Occipital lobe (tissue), 2 donors: Measurements from ENCODE around the gene NLGN2. TPM values are rescaled to one million over a fixed set of nuclear protein-coding genes. Genes with fewer than 3 reads are reported as not detected.

Source experiments
- DNase-seq: peaks from one replicate; lab custom pipeline; 2025; lab: John Stamatoyannopoulos, UW
- total RNA-seq: library from RNA; depleted of rRNA; stranded (reverse); fragments of >200 nt; gene quantifications from one replicate; pipeline ENCODE4 v1.2.3, GENCODE V29; 2014

NLGN2 gene
- total RNA-seq, 1 donor from 2014 or later, result 9.2 TPM

DNA sequence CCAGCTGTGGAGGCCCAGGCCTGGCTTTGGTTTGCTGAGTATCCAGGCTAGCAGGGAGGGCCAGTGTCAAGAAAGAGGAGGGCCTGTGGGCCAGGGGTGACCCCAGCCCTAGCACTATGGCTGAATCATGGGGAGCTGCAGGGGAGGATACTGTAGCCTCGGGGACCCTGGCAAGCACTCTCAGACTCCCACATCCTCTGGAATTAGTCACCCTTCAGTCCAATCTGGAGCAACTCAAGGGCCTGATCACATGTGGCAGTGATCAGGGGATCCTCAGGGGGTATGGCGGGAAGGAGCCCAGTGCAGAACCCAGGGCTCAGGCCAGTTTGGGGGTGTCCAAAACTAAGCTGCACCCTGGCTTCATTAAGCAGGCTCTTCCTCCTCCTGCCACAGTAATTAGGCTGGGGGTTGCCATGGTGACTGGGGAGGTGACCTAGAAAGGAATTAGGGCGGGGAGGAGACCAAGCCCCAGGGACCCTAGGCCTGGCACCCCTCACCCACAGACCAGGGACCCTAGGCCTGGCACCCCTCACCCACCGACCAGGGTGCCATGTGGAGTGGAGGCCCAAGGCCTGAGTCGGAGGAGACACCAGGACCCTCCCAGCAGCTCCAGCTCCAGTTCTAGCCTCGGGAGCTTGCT, 5.8 kb downstream of the NLGN2 start:
- no peak for DNase-seq

DNA sequence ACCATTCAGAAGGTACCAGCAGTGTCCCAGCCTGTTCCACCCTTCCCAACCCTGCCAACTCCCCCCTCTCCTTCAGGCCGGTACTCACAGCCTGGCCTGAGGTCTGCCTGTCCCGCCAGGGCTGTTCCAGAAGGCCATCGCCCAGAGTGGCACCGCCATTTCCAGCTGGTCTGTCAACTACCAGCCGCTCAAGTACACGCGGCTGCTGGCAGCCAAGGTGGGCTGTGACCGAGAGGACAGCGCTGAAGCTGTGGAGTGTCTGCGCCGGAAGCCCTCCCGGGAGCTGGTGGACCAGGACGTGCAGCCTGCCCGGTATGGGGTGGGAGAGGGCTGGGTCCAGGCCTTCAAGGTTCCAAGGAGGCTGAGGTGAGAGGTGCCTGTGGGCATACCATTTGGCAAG, 7.2 kb downstream of the NLGN2 start:
- no peak for DNase-seq

DNA sequence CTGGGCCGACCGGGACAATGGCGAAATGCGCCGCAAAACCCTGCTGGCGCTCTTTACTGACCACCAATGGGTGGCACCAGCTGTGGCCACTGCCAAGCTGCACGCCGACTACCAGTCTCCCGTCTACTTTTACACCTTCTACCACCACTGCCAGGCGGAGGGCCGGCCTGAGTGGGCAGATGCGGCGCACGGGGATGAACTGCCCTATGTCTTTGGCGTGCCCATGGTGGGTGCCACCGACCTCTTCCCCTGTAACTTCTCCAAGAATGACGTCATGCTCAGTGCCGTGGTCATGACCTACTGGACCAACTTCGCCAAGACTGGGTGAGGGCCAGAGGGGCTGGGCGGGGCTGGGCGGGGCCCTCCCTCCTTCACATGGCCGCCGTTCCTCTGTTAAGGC, 8.1 kb downstream of the NLGN2 start:
- no peak for DNase-seq

DNA sequence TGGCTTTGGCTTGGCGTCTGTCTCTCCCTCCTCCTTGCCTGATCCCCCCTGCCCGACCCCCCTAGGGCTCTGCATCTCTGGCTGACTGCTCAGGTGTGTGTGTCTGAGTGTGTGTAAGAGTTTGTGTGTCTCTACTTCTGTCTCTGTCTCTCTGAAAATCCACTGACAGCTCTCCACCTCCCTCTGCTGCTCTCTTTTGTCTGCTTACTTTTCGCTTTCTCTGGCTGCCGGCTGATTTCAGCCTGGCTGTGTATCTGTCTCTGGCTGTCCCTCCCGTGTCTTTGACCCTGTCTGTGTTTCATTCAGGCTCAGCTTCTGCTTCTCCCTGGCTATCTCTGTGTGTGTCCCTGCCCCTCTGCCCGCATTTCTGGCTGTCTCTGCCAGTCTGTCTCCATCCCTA, 8.7 kb downstream of the NLGN2 start:
- DNase-seq, result no peak

DNA sequence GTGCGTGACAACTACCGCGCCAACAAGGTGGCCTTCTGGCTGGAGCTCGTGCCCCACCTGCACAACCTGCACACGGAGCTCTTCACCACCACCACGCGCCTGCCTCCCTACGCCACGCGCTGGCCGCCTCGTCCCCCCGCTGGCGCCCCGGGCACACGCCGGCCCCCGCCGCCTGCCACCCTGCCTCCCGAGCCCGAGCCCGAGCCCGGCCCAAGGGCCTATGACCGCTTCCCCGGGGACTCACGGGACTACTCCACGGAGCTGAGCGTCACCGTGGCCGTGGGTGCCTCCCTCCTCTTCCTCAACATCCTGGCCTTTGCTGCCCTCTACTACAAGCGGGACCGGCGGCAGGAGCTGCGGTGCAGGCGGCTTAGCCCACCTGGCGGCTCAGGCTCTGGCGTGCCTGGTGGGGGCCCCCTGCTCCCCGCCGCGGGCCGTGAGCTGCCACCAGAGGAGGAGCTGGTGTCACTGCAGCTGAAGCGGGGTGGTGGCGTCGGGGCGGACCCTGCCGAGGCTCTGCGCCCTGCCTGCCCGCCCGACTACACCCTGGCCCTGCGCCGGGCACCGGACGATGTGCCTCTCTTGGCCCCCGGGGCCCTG, 9.5 kb downstream of the NLGN2 start:
- no peak for DNase-seq

DNA sequence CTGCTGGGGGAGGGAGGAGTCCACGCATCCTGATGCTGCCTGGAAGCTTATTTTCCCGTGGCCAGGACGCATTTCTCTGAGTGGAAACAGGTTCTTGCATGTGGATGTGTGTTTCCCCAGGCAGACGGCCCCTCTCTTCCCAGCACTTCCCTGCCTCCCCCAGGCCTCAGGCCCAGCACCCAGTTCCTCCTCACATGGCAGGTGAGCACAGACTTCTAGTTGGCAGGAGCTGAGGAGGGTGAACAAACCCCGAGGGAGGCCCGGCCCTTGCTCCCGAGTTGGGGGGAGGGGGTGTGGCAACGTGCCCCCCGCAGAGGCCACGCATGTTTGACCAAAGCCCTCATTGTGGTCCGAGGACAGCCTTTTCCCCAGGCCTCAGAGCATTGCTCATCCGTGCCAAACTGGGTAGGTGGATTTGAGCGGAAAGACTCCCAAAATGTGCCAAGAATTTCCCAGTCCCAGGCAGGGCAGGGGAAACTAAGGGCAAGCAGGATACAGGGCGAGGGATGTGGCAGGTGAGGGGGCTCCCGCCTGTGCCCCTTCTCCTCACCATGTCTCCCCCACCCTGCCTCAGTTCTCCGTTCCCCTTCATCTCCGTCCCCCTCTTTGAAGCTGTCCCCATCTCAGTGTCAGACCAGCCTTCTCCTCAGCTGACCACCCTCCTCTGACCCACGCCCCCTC, 11.0 kb downstream of the NLGN2 start:
- no peak for DNase-seq

DNA sequence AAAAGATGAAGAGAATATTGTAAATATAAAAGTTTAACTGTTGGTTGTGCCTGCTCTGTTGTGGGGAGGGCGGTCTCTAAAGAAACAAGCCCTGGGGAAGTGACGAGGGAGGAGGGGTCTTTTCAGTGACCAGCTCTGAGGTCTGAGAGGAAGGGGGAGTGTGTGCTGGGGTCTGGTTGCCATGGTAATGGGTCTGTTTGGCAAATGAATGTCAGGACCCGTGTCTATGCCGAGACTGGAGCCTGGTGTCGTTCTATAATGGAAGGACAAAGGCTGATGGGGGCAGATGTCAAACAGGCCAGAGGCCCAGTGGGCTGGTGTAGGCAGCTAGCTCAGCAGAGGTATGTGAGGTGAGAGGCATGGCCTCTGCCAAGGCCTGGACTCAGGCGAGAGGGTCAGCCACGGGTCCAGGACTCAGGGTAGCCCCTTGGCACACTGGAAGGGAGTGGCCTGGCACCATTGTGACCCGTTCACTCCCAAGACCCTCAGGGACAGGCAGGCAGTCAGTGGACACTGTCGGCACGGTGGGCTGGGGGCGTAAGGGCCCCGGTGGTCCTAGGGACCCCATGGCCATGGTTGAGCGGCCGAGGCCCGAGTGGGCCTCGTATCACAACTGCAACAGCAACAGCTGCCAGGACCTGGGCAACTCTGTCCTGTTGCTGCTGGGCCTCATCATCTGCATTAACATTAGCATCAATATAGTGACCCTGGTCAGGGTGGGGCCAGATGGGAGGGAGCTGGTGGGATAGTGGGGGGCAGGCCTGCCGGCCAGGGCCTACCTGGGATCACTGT, 12.4 kb downstream of the NLGN2 start, which contains the start of gene SPEM1:
TSS of gene SPEM1 (plus strand) at position 506 of the 792 bp plus-strand sequence. CDS start at position 567, 61 bp downstream.
- DNase-seq, result no peak

DNA sequence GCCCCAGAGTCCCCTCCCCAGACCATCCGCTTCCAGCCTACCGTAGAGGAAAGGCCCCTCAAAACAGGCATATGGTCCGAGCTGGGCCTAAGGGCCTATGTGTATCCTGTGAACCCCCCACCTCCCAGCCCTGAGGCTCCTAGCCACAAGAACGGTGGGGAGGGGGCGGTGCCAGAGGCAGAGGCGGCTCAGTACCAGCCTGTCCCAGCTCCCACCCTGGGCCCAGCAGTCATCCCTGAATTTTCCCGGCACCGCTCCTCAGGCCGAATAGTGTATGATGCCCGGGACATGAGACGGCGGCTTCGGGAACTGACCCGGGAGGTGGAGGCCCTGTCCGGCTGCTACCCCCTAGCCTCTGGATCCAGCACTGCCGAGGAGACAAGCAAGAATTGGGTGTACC, 13.5 kb downstream of the NLGN2 start:
- no peak for DNase-seq

DNA sequence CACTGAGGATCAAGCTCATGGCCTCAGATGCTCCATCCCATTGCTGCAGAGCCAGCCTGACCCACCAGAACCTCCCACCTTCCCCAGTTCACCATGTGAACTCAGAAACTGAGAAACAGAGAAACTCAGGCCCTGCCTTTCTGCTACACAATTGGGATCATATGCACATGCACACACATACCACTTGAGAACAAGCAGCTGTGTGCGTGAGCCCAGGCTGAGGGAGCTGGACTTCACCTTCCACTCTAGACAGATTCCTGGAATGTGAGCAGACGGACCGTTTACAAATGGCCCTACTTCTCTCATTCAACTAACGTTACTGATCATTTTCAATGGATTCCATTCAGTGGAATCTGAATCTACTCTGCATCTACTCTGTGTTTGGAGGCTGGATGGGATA, 16.0 kb downstream of the NLGN2 start:
- no peak for DNase-seq

DNA sequence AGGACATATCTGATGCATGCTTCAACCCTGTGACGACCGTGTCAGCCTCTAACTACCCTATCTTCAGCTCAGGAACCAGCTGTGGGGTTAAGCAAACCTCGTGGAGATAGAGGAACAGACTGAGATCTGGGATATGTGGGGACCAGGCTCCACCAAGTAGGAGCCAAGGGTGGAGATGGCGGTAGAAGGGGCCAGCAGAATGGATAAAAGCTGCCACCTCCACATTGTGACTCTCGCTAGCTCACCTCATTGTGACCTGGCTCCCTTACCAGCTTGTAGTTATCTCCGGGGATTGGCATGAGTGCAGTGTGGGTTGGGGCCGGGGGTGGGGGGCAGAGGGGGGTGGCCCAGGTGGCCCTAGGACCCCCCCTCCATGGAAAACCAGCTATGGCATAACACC, 17.7 kb downstream of the NLGN2 start, which contains the start of gene SPEM2:
TSS of gene SPEM2 (plus strand) at position 301 of the 400 bp plus-strand sequence. CDS start at position 374, 73 bp downstream.
- DNase-seq, result no peak

DNA sequence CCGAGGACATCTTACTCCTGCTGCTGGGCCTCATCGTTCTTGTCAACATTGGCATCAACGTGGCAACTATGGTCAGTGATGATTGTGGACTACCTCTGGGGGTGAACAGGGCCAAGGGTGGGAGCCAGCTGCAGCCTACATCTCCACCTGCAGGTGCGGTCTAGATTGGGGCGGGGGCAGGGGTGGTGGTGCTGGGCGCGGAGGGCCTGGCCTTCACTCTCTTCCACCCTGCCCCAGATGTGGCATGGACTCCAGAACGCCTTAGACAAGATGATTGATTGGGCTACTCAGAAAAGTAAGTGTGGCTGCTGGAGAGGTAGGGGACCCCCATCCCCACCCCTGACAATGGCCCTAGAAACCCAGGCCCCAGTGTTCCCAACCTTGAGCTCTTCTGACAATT, 18.1 kb downstream of the NLGN2 start:
- DNase-seq, result no peak

DNA sequence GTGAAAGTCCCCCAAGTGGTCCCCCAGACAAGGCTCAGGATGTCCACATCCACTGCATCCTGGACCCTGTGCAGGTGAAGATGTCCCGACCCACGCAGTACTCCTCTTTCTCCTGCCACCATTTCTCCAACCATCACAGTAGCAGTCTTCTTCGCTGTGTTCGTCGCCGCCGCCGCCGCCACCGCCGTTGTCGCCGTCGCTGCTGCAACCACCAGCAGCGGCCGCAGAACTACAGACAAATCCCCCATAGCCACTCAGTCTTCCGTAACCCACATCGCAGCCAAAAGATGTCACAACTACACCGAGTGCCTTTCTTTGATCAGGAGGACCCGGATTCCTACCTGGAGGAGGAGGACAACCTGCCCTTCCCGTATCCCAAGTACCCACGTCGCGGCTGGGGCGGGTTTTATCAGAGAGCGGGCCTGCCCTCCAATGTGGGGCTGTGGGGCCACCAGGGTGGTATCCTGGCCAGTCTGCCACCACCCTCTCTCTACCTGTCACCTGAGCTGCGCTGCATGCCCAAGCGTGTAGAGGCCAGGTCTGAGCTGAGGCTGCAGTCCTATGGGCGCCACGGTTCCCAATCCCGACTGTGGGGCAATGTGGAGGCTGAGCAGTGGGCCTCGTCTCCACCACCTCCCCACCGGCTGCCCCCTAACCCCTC, 18.7 kb downstream of the NLGN2 start:
- no peak for DNase-seq

DNA sequence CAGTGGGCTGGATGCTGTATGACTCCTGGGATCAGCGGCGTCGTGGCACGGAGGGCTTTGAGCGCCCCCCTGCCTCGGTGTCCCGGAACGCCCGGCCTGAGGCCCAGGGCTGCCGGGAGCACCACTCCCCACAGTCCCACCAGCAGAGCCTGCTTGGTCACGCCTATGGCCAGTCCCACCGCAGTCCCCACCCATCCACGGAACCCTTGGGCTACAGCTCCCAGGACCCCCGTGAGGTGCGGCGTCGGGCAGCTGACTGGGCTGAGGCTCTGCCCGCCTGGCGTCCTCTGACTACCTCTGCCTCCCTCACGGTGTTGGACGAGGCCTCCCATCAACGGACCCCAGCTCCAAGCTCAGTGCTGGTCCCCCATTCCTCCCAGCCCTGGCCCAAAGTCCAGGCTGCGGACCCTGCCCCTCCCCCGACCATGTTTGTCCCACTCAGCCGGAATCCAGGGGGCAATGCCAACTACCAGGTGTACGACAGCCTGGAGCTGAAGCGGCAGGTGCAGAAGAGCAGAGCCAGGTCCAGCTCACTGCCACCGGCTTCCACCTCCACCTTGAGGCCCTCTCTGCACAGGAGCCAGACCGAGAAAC, 19.3 kb downstream of the NLGN2 start:
- DNase-seq, result no peak

DNA sequence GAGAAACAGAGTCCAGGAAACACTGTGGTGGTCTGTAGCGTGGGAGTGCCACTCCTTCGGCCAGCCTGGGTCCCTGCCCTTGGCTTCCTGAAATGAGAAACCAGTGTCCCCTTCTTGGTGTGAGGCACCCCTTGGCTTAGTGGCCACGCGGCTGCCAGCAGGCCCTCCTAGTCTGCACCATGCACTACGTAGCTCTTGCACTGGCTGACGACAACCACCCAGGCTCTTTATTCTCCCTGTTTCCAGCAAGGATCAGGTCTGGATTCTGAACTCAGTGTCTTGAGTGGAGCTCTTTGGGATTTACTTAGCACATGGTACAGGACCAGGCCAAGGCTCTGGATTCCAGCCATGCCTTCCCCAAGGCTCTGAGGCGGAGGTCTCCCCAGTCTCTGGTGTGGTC, 19.9 kb downstream of the NLGN2 start:
- no peak for DNase-seq

DNA sequence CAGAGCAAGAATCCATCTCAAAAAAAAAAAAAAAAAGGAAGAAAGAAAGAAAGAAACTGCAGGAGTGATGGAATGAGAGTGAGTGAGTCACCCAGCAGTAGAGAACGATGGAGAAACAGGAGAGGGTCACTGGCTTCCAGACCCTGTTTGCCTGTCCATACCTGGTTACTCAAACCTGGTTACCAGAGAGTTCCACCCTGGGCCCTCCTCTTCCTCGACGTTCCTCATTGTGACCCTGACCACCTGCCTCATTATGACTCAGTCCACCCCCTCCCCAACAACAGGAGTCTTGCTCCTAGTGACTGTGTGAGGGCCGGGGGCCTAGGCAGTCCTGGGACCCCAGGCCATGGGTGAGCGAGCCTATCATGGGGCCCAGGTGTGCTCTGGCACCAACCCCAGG, 20.9 kb downstream of the NLGN2 start, which contains the start of gene SPEM3:
TSS of gene SPEM3 (plus strand) at position 301 of the 400 bp plus-strand sequence. CDS start at position 347, 46 bp downstream.
- no peak for DNase-seq

DNA sequence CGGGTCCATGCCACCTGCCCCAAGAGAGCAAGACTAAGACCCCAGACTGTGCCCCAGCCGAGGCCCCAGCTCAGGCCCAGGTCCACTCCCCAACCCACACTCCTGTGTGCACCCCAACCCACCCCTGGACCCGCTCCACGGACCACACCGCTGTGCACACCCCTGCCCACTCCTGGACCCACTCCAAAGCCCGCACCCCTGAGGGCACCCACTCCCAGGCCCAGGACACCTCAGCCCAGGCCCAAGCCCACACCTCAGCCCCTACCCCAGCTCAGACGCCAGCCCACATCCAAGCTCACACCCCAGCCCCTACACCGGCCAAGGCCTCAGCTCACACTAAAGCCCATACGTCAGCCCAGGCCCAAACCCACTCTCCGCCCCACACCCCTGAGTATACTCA, 22.1 kb downstream of the NLGN2 start:
- no peak for DNase-seq

DNA sequence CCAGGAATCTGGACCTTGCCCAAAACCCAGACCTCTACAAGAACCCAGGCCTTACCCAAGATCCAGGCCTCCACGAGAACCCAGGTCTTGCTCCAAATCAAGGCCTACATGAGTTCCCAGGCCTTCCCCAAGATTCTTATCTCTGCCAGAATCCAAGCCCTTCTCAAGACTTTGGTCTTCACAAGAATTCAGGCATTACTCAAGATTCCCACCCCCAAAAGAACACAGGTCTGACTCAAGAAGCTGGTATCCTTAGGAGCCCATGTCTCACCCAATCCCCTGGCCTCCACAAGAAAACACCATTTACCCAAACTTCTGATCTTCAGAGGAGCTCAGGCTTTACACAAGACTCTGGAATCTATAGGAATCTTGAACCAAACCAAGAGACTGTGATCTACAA, 23.6 kb downstream of the NLGN2 start:
- DNase-seq, result no peak

DNA sequence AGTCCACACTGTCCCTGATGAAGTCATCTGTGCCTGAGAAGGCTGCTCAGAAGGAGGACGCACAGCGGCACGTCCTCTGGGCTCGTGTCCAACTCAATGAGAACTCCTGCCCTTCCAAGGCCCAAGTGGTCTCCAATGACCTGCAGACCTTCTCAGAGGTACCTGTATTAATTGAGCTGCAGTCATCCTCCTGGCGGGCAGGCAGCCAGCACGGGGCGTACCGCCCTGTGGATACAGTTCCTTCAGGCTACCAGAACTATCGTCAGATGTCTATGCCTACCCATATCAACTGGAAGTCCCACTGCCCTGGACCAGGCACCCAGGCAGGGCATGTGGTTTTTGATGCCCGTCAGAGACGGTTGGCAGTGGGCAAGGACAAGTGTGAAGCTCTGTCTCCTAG, 24.7 kb downstream of the NLGN2 start:
- no peak for DNase-seq

DNA sequence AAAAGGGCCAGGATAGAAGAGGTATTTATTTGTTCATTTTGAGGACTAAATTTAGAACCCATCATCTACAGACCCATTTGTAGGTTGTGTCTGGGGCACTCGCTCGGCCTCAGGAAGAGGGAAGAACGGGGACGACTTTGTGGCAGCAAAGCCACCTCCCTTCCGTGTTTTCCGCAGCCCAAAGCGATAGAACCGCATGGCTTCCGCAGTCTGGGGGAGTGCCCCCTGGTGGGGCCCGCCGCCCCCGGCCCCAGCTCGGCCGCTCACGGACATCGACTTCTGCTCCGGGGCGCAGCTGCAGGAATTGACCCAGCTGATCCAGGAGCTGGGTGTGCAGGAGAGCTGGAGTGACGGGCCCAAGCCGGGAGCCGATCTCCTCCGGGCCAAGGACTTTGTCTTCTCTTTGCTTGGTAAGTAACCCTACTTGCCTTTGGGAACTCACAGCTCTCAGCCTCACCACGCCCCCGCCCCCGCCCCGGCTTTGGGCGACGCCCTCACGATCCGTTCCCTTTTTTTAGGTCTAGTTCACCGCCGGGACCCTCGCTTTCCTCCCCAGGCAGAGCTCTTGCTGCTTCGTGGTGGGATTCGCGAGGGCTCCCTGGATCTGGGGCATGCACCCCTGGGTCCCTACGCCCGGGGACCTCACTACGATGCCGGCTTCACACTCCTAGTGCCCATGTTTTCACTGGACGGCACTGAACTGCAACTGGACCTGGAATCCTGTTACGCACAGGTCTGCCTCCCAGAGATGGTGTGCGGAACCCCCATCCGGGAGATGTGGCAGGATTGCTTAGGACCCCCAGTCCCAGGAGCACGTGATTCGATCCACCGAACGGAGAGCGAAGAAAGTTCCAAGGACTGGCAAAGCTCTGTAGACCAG, 28.3 kb downstream of the NLGN2 start:
- DNase-seq, result no peak
